ENCODE results near the gene AZU1. TPM values are rescaled to one million over a fixed set of nuclear protein-coding genes. Genes with fewer than 3 reads are reported as not detected.

Gene AZU1
- total and polyA plus RNA-seq, 4 donors, result 0.08 to 20.2 (median 0.99) TPM

DNA sequence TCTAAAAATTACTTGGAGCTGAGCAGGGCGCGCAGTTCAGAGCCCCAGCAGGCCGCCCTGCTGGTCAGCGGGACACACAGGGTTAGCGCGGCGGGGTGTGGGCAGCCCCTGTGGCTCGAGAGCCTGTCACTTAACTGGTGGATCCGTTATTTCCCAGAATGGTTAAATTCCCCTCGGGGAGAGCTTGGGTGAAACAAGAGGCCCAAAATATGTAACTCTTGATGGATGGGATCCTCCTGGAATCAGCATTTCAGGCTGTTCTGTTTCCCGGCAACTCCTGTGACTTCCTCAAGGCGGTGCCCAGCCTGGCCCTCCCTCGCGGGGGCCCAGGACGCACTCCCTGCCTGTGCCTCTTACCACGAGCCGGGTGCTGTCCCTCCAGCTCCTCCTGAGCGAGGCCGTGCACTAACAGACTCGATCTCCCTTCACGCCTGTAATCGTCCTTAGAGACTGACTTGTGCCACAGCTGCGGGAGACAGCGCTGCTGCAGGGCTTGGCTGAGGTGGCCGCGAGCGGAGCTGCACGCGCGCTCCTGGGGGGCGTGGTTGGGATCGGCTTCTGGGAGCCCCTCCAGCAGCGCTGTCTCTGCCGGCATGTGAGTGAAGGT, 20.7 kb upstream of the AZU1 start:
- Histone ChIP-seq H3K4me1 (ENCODE audit: control insufficient read depth in 4 of 4, insufficient read depth in 4 of 4, low read length in 3 of 4) (peaks cover 1 to 12% (median 5%) of the 10 kb centered on the region in 4 donors), H3K9me3 (ENCODE audit: control insufficient read depth in 4 of 4, low read length in 3 of 4) (no peaks in the 10 kb centered on the region), H3K36me3 (ENCODE audit: control insufficient read depth in 4 of 4, insufficient read depth in 3 of 4, low read depth in 1 of 4, low read length in 3 of 4) (peaks cover 40 to 78% (median 64%) of the 10 kb centered on the region in 4 donors), H3K9ac (ENCODE audit: low read depth in 1 of 2, low read length in 2 of 2) (no peak overlapping the region), H3K4me3 (ENCODE audit: low read depth in 1 of 3, low read length in 3 of 3) (no peak overlapping the region), H3K27me3 (ENCODE audit: control insufficient read depth in 4 of 4, insufficient read depth in 4 of 4, low read length in 3 of 4) (no peaks in the 10 kb centered on the region), H3K27ac (ENCODE audit: low read depth in 1 of 2, low read length in 2 of 2) (no peak overlapping the region)
- TF ChIP-seq, protein P1, sequence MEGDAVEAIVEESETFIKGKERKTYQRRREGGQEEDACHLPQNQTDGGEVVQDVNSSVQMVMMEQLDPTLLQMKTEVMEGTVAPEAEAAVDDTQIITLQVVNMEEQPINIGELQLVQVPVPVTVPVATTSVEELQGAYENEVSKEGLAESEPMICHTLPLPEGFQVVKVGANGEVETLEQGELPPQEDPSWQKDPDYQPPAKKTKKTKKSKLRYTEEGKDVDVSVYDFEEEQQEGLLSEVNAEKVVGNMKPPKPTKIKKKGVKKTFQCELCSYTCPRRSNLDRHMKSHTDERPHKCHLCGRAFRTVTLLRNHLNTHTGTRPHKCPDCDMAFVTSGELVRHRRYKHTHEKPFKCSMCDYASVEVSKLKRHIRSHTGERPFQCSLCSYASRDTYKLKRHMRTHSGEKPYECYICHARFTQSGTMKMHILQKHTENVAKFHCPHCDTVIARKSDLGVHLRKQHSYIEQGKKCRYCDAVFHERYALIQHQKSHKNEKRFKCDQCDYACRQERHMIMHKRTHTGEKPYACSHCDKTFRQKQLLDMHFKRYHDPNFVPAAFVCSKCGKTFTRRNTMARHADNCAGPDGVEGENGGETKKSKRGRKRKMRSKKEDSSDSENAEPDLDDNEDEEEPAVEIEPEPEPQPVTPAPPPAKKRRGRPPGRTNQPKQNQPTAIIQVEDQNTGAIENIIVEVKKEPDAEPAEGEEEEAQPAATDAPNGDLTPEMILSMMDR (IDR thresholded peaks at IDR 0.05; ENCODE audit: low read depth, low read length, missing input control), result no peak
- TF ChIP-seq, protein P2, sequence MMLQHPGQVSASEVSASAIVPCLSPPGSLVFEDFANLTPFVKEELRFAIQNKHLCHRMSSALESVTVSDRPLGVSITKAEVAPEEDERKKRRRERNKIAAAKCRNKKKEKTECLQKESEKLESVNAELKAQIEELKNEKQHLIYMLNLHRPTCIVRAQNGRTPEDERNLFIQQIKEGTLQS (IDR thresholded peaks at IDR 0.05), result no peak
- 91% methylated on average over 34 of the region's 34 CpGs for WGBS
- DNase-seq (ENCODE audit: low spot score), result no peak

DNA sequence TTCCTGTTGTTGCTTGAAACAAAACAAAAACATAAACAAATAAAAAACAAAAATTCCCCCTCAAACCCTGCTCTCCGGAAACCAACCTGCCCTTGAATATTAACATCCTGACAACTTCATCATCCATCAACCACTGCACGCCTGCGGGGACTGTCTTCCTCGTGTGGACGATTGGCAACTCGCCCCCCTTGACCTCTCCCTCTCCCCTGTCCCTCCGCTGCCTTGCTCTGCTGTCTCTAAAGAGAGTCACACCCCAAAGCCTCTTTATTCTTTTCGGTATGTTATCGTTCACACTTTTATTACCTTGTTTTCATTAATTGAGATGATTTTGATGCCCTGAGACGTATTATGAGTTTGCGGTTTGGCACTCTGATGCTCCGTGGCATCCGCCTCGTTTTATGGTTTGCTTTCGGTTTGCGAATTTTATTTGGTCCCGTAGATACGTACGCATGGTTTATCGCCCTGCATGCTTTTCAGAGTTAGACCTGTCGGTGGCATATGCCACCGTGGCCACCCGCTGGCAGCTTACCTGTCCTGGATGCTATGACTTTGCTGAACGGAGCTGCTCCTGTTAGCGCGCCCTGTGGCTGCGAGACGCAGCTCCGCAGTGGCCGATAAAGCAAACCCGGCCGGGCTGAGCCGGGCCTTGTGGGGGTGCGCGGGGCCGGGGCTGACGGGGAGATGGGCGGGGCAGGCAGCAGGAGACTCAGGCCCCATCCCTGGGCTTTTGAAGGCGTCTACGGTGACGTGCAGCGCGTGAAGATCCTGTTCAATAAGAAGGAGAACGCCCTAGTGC, 19.8 kb upstream of the AZU1 start:
- H3K9ac ChIP-seq (ENCODE audit: low read depth in 1 of 2, low read length in 2 of 2), result no peak overlapping the region
- WGBS, result 92% methylated on average over 44 of the region's 44 CpGs
- peaks cover 40 to 77% (median 65%) of the 10 kb centered on the region in 4 donors for H3K36me3 ChIP-seq (ENCODE audit: control insufficient read depth in 4 of 4, insufficient read depth in 3 of 4, low read depth in 1 of 4, low read length in 3 of 4)
- DNase-seq (ENCODE audit: low spot score), result no peak
- H3K9me3 ChIP-seq (ENCODE audit: control insufficient read depth in 4 of 4, low read length in 3 of 4), result no peaks in the 10 kb centered on the region
- H3K27me3 ChIP-seq (ENCODE audit: control insufficient read depth in 4 of 4, insufficient read depth in 4 of 4, low read length in 3 of 4), result no peaks in the 10 kb centered on the region
- H3K4me3 ChIP-seq (ENCODE audit: low read depth in 1 of 3, low read length in 3 of 3), result no peak overlapping the region
- H3K27ac ChIP-seq (ENCODE audit: low read depth in 1 of 2, low read length in 2 of 2), result no peak overlapping the region
- TF ChIP-seq, protein P2 (IDR thresholded peaks at IDR 0.05), result no peak
- H3K4me1 ChIP-seq (ENCODE audit: control insufficient read depth in 4 of 4, insufficient read depth in 4 of 4, low read length in 3 of 4), result peaks cover 0 to 3% (median 0%) of the 10 kb centered on the region in 4 donors

DNA sequence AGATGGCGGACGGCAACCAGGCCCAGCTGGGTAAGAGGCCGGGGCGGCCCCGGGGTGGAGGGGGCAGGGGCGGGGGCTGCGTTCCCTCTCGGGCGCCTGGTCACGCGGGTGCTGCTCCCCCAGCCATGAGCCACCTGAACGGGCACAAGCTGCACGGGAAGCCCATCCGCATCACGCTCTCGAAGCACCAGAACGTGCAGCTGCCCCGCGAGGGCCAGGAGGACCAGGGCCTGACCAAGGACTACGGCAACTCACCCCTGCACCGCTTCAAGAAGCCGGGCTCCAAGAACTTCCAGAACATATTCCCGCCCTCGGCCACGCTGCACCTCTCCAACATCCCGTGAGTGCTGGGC, 19.2 kb upstream of the AZU1 start:
- DNase-seq (ENCODE audit: low spot score), result peak; percentile 31
- Histone ChIP-seq H3K27me3 (ENCODE audit: control insufficient read depth in 4 of 4, insufficient read depth in 4 of 4, low read length in 3 of 4) (no peaks in the 10 kb centered on the region), H3K4me3 (ENCODE audit: low read depth in 1 of 3, low read length in 3 of 3) (no peak overlapping the region), H3K9me3 (ENCODE audit: control insufficient read depth in 4 of 4, low read length in 3 of 4) (no peaks in the 10 kb centered on the region), H3K4me1 (ENCODE audit: control insufficient read depth in 4 of 4, insufficient read depth in 4 of 4, low read length in 3 of 4) (no peaks in the 10 kb centered on the region), H3K27ac (ENCODE audit: low read depth in 1 of 2, low read length in 2 of 2) (no peak overlapping the region), H3K36me3 (ENCODE audit: control insufficient read depth in 4 of 4, insufficient read depth in 3 of 4, low read depth in 1 of 4, low read length in 3 of 4) (peaks cover 37 to 75% (median 64%) of the 10 kb centered on the region in 4 donors), H3K9ac (ENCODE audit: low read depth in 1 of 2, low read length in 2 of 2) (no peak overlapping the region)
- TF ChIP-seq HNF4A (conservative IDR thresholded peaks at IDR 0.05) (no peak), YY1 (IDR thresholded peaks at IDR 0.05) (no peak), SP1 (IDR thresholded peaks at IDR 0.05) (no peak), GABPA (IDR thresholded peaks at IDR 0.05 in 1 of 2, conservative IDR thresholded peaks at IDR 0.05 in 1 of 2) (no peak), FOXA1 (IDR thresholded peaks at IDR 0.05) (no peak), JUND (IDR thresholded peaks at IDR 0.05) (no peak), HNF4G (IDR thresholded peaks at IDR 0.05) (no peak), FOXA2 (IDR thresholded peaks at IDR 0.05) (no peak), RXRA (IDR thresholded peaks at IDR 0.05) (no peak), RAD21 (IDR thresholded peaks at IDR 0.05) (no peak)
- TF ChIP-seq, protein P3, sequence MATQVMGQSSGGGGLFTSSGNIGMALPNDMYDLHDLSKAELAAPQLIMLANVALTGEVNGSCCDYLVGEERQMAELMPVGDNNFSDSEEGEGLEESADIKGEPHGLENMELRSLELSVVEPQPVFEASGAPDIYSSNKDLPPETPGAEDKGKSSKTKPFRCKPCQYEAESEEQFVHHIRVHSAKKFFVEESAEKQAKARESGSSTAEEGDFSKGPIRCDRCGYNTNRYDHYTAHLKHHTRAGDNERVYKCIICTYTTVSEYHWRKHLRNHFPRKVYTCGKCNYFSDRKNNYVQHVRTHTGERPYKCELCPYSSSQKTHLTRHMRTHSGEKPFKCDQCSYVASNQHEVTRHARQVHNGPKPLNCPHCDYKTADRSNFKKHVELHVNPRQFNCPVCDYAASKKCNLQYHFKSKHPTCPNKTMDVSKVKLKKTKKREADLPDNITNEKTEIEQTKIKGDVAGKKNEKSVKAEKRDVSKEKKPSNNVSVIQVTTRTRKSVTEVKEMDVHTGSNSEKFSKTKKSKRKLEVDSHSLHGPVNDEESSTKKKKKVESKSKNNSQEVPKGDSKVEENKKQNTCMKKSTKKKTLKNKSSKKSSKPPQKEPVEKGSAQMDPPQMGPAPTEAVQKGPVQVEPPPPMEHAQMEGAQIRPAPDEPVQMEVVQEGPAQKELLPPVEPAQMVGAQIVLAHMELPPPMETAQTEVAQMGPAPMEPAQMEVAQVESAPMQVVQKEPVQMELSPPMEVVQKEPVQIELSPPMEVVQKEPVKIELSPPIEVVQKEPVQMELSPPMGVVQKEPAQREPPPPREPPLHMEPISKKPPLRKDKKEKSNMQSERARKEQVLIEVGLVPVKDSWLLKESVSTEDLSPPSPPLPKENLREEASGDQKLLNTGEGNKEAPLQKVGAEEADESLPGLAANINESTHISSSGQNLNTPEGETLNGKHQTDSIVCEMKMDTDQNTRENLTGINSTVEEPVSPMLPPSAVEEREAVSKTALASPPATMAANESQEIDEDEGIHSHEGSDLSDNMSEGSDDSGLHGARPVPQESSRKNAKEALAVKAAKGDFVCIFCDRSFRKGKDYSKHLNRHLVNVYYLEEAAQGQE (IDR thresholded peaks at IDR 0.05), result no peak
- TF ChIP-seq, protein P2 (IDR thresholded peaks at IDR 0.05), result no peak
- TF ChIP-seq, protein P1 (IDR thresholded peaks at IDR 0.05; ENCODE audit: low read depth, low read length, missing input control), result no peak
- TF ChIP-seq, protein P4, sequence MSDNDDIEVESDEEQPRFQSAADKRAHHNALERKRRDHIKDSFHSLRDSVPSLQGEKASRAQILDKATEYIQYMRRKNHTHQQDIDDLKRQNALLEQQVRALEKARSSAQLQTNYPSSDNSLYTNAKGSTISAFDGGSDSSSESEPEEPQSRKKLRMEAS (IDR thresholded peaks at IDR 0.05), result no peak
- WGBS, result 95% methylated on average over 26 of the region's 26 CpGs

All from liver (tissue), 9 donors.